Caco-2 (cell line): ENCODE data around the gene NTNG1. TPM values are rescaled to one million over a fixed set of nuclear protein-coding genes. Genes with fewer than 3 reads are reported as not detected.

Source experiments
- BruUV-seq: library from RNA; stranded (reverse); fragments of 400-500 nt; replicated peaks from 2 replicates; lab custom pipeline; 2021; lab: Mats Ljungman, UMichigan
- CTCF ChIA-PET: fragments of 300-600 bp; sonication (Branson Sonifier 250); formaldehyde crosslinking; loops from one replicate; lab custom pipeline; 2022; ENCODE audit warnings: antibody characterized with exemption; lab: Charles Lee
- POLR2A ChIA-PET: fragments of 300-600 bp; sonication (Branson Sonifier 250); formaldehyde crosslinking; loops from one replicate; lab custom pipeline; 2022; ENCODE audit warnings: antibody characterized with exemption; lab: Charles Lee
- DNase-seq, 2 experiments: peaks; one replicate each; pipeline versions ENCODE4 v3.0.0 to v3.0.0-alpha.2; 2020 to 2022
- H3K27me3 ChIP-seq: replicated peaks from 2 replicates; pipeline ENCODE4 v1.6.0; 2011; ENCODE audit warnings: low read length; ENCODE audit not compliant: control insufficient read depth, insufficient read depth
- H3K36me3 ChIP-seq: 2 replicates; pipeline ENCODE4 v1.5.1; 2011; ENCODE audit warnings: low read length; ENCODE audit not compliant: control insufficient read depth, insufficient read depth
- H3K4me1 ChIP-seq: fragments of 250-450 bp; sonication (Bioruptor Pico); 2 replicates; pipeline ENCODE4 v1.5.1; 2020; ENCODE audit warnings: mild to moderate bottlenecking
- H3K4me3 ChIP-seq: 2 replicates; pipeline ENCODE4 v1.5.1; 2011; ENCODE audit warnings: low read depth, mild to moderate bottlenecking, control low read depth, low read length
- H3K9me3 ChIP-seq: fragments of 250-450 bp; sonication (Bioruptor Pico); 2 replicates; pipeline ENCODE4 v1.5.1; 2020; ENCODE audit warnings: mild to moderate bottlenecking, moderate library complexity
- H3K27ac Mint-ChIP-seq: one replicate; pipeline ENCODE4 v1.8.0; 2022; ENCODE audit warnings: mixed read lengths; ENCODE audit not compliant: unreplicated experiment
- H3K27me3 Mint-ChIP-seq: one replicate; pipeline ENCODE4 v1.8.0; 2022; ENCODE audit warnings: mixed read lengths; ENCODE audit not compliant: insufficient read depth, unreplicated experiment
- H3K36me3 Mint-ChIP-seq: one replicate; pipeline ENCODE4 v1.8.0; 2022; ENCODE audit warnings: mild to moderate bottlenecking, mixed read lengths; ENCODE audit not compliant: insufficient read depth, unreplicated experiment
- H3K4me1 Mint-ChIP-seq: one replicate; pipeline ENCODE4 v1.8.0; 2022; ENCODE audit warnings: low read depth, mixed read lengths; ENCODE audit not compliant: unreplicated experiment
- H3K4me3 Mint-ChIP-seq: one replicate; pipeline ENCODE4 v1.8.0; 2022; ENCODE audit warnings: mild to moderate bottlenecking, moderate library complexity, mixed read lengths; ENCODE audit not compliant: unreplicated experiment
- H3K9me3 Mint-ChIP-seq: one replicate; pipeline ENCODE4 v1.8.0; 2022; ENCODE audit warnings: mixed read lengths; ENCODE audit not compliant: unreplicated experiment
- CTCF ChIP-seq, 2 experiments: fragments of 200-600 bp in 1 of 2; IDR thresholded peaks; 1 replicate in 1 of 2; 2 replicates in 1 of 2; pipeline versions ENCODE4 v1.5.1 to v1.8.0; 2011 to 2022; ENCODE audit warnings: antibody characterized with exemption in 1 of 2, control low read depth in 1 of 2, inconsistent platforms in 1 of 2, low read depth in 1 of 2, low read length in 1 of 2, mild to moderate bottlenecking in 1 of 2, moderate library complexity in 1 of 2; ENCODE audit not compliant: insufficient read depth in 1 of 2, severe bottlenecking in 1 of 2, unreplicated experiment in 1 of 2
- intact Hi-C: fragments of 100-400 bp; cut with micrococcal nuclease; formaldehyde crosslinking; loops from one replicate; pipeline ENCODE4 v1.10.0; 2022; ENCODE audit not compliant: unreplicated experiment
- total RNA-seq: library from RNA; stranded (reverse); gene quantifications from 2 replicates; pipeline ENCODE4 v1.2.3, GENCODE V29; 2022

NTNG1 gene
- total RNA-seq, 1 experiment from 2014 or later: not detected

- Mint-ChIP-seq H3K27ac (no peak overlapping the region), H3K4me3 (no peak overlapping the region), H3K4me1 (no peaks in the 10 kb centered on the region), H3K36me3 (no peaks in the 10 kb centered on the region), H3K9me3 (no peaks in the 10 kb centered on the region), H3K27me3 (peaks cover 2% of the 10 kb centered on the region)
- intact Hi-C loops: no loop called here
- POLR2A ChIA-PET: no interaction called here
- DNase-seq: no peak
- no TSS peak for BruUV-seq
- CTCF ChIA-PET: no interaction called here
- no peak overlapping the region for H3K4me3 ChIP-seq
- no peaks in the 10 kb centered on the region for H3K4me1 ChIP-seq
- no peaks in the 10 kb centered on the region for H3K36me3 ChIP-seq
- H3K27me3 ChIP-seq: no peaks in the 10 kb centered on the region
- no peaks in the 10 kb centered on the region for H3K9me3 ChIP-seq
- TF ChIP-seq CTCF (IDR thresholded peaks at IDR 0.05; ENCODE audit: insufficient read depth in 1 of 2, low read depth in 1 of 2, low read length in 1 of 2, severe bottlenecking in 1 of 2, unreplicated experiment in 1 of 2): no peak
Observed at GRCh38 chr1:107309962-107310361, 169.1 kb downstream of the NTNG1 start.

GRCh38 chr1:107315652-107316051, 174.8 kb downstream of the NTNG1 start:
- no TSS peak for BruUV-seq
- Histone ChIP-seq H3K4me1 (no peaks in the 10 kb centered on the region), H3K36me3 (no peaks in the 10 kb centered on the region), H3K9me3 (no peaks in the 10 kb centered on the region), H3K4me3 (no peak overlapping the region), H3K27me3 (no peaks in the 10 kb centered on the region)
- intact Hi-C loops: no loop called here
- Mint-ChIP-seq H3K9me3 (no peaks in the 10 kb centered on the region), H3K4me3 (no peak overlapping the region), H3K27me3 (no peaks in the 10 kb centered on the region), H3K27ac (no peak overlapping the region), H3K4me1 (no peaks in the 10 kb centered on the region), H3K36me3 (no peaks in the 10 kb centered on the region)
- POLR2A ChIA-PET: no interaction called here
- CTCF ChIA-PET: no interaction called here
- TF ChIP-seq CTCF (IDR thresholded peaks at IDR 0.05; ENCODE audit: insufficient read depth in 1 of 2, low read depth in 1 of 2, low read length in 1 of 2, severe bottlenecking in 1 of 2, unreplicated experiment in 1 of 2): no peak
- DNase-seq: no peak

- DNase-seq: peak in 1 of 2 experiments; percentile 1
- Mint-ChIP-seq H3K4me3 (no peak overlapping the region), H3K9me3 (no peaks in the 10 kb centered on the region), H3K36me3 (no peaks in the 10 kb centered on the region), H3K27ac (no peak overlapping the region), H3K4me1 (no peaks in the 10 kb centered on the region), H3K27me3 (no peaks in the 10 kb centered on the region)
- Histone ChIP-seq H3K36me3 (no peaks in the 10 kb centered on the region), H3K9me3 (no peaks in the 10 kb centered on the region), H3K4me1 (no peaks in the 10 kb centered on the region), H3K4me3 (no peak overlapping the region), H3K27me3 (no peaks in the 10 kb centered on the region)
- no TSS peak for BruUV-seq
- ChIA-PET POLR2A (no interaction called here), CTCF (no interaction called here)
- TF ChIP-seq CTCF (IDR thresholded peaks at IDR 0.05; ENCODE audit: insufficient read depth in 1 of 2, low read depth in 1 of 2, low read length in 1 of 2, severe bottlenecking in 1 of 2, unreplicated experiment in 1 of 2): no peak
- intact Hi-C loops: no loop called here
Observed at GRCh38 chr1:107318932-107319331, 178.1 kb downstream of the NTNG1 start.
